Endothelial cell of umbilical vein (primary cell): Measurements from ENCODE around the gene CBX5.

ENCODE experiments used
- MYC ChIP-seq: IDR thresholded peaks from one replicate; pipeline ENCODE4 v1.6.1; 2011; ENCODE audit warnings: mild to moderate bottlenecking, low read depth, low read length
- POLR2A ChIP-seq: IDR thresholded peaks from 2 replicates; pipeline ENCODE4 v1.6.1; 2012; ENCODE audit warnings: low read depth, mild to moderate bottlenecking, control low read depth, low read length
- POLR2AphosphoS5 ChIP-seq: IDR thresholded peaks from 2 replicates; pipeline ENCODE4 v1.6.1; 2012; ENCODE audit warnings: low read depth, mild to moderate bottlenecking, control low read depth, low read length, moderate library complexity; ENCODE audit not compliant: insufficient read depth
- TF ChIP-seq, protein P1 (sequence below), 2 donors: IDR thresholded peaks; 1 replicate in 1 of 2; 2 replicates in 1 of 2; pipeline ENCODE4 v1.5.1; 2011; ENCODE audit warnings: low read length in 2 of 2, mild to moderate bottlenecking in 2 of 2, moderate library complexity in 2 of 2, control low read depth in 1 of 2, inconsistent platforms in 1 of 2, low read depth in 1 of 2; ENCODE audit not compliant: insufficient read depth in 1 of 2; ENCODE audit errors: extremely low read depth in 1 of 2

- no peak for TF ChIP-seq POLR2AphosphoS5
- TF ChIP-seq POLR2A, result no peak
- TF ChIP-seq, protein P1, sequence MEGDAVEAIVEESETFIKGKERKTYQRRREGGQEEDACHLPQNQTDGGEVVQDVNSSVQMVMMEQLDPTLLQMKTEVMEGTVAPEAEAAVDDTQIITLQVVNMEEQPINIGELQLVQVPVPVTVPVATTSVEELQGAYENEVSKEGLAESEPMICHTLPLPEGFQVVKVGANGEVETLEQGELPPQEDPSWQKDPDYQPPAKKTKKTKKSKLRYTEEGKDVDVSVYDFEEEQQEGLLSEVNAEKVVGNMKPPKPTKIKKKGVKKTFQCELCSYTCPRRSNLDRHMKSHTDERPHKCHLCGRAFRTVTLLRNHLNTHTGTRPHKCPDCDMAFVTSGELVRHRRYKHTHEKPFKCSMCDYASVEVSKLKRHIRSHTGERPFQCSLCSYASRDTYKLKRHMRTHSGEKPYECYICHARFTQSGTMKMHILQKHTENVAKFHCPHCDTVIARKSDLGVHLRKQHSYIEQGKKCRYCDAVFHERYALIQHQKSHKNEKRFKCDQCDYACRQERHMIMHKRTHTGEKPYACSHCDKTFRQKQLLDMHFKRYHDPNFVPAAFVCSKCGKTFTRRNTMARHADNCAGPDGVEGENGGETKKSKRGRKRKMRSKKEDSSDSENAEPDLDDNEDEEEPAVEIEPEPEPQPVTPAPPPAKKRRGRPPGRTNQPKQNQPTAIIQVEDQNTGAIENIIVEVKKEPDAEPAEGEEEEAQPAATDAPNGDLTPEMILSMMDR (IDR thresholded peaks at IDR 0.05; ENCODE audit: extremely low read depth in 1 of 2, insufficient read depth in 1 of 2, low read depth in 1 of 2, low read length in 2 of 2), result no peak
- no peak for TF ChIP-seq MYC
Observed at GRCh38 chr12:54199917-54200316, 80.0 kb downstream of the CBX5 start.
